Measurements from ENCODE around the gene GGNBP2.

DNA sequence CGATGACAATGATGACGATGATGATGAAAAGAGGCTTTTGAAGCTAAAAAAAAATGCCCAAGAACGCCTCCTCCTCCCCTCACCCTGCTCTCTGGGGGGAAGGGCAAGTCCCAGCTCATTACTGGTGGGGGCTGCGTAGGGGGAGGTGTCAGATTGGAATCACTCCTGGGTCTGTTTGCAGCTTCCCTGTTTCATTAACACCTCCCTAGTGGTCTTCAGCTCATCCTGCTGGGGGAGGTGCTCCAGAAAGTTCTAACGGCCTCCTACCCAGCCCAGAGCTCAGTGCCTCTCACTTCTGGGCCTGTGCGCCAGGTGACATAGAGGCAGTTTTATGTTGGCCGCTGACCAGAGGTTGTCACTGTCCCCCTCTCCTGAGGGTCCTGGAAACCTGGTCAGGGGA is 69.4 kb downstream of the GGNBP2 start:
- no peak for TF ChIP-seq EZH2 (IDR thresholded peaks at IDR 0.05; ENCODE audit: borderline replicate concordance, insufficient read depth, low read length, poor library complexity, severe bottlenecking)
- TF ChIP-seq, protein P1, sequence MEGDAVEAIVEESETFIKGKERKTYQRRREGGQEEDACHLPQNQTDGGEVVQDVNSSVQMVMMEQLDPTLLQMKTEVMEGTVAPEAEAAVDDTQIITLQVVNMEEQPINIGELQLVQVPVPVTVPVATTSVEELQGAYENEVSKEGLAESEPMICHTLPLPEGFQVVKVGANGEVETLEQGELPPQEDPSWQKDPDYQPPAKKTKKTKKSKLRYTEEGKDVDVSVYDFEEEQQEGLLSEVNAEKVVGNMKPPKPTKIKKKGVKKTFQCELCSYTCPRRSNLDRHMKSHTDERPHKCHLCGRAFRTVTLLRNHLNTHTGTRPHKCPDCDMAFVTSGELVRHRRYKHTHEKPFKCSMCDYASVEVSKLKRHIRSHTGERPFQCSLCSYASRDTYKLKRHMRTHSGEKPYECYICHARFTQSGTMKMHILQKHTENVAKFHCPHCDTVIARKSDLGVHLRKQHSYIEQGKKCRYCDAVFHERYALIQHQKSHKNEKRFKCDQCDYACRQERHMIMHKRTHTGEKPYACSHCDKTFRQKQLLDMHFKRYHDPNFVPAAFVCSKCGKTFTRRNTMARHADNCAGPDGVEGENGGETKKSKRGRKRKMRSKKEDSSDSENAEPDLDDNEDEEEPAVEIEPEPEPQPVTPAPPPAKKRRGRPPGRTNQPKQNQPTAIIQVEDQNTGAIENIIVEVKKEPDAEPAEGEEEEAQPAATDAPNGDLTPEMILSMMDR (IDR thresholded peaks at IDR 0.05; ENCODE audit: poor library complexity, severe bottlenecking): no peak

Data from neural cell (in vitro differentiated cells).